ENCODE results near the gene EXPH5.

- TF ChIP-seq CTCF (conservative IDR thresholded peaks at IDR 0.05; ENCODE audit: low read depth, low read length) (no peak), EZH2phosphoT487 (IDR thresholded peaks at IDR 0.05; ENCODE audit: borderline replicate concordance, low read length) (no peak), EZH2 (IDR thresholded peaks at IDR 0.05; ENCODE audit: low read length, unreplicated experiment) (no peak)
Observed at GRCh38 chr11:108565653-108566052, 27.9 kb downstream of the EXPH5 start.
